Astrocyte of the cerebellum (primary cell): ENCODE data around the gene REC114.

Experiments used
- DNase-seq: peaks from one replicate; pipeline ENCODE4 v3.0.0-alpha.2; 2011; ENCODE audit warnings: low read depth
- H3K4me3 ChIP-seq: 2 replicates; pipeline ENCODE4 v1.5.1; 2011; ENCODE audit warnings: mild to moderate bottlenecking, low read depth, low read length, moderate library complexity
- CTCF ChIP-seq: IDR thresholded peaks from 2 replicates; pipeline ENCODE4 v1.5.1; 2012; ENCODE audit warnings: low read length, low read depth, moderate library complexity, mild to moderate bottlenecking; ENCODE audit errors: missing control alignments
- in situ Hi-C: cut with HindIII; loops from 2 replicates; pipeline ENCODE4 v1.10.0; 2017; ENCODE audit warnings: low sequenced_read_pairs

Gene REC114

GRCh38 chr15:73598530-73599160, 155.7 kb downstream of the REC114 start:
- TF ChIP-seq CTCF = no peak
- in situ Hi-C loops = no loop called here

GRCh38 chr15:73599934-73600333, 157.0 kb downstream of the REC114 start:
- in situ Hi-C loops = no loop called here
- DNase-seq = no peak
- no peak overlapping the region for H3K4me3 ChIP-seq
- no peak for TF ChIP-seq CTCF

More at GRCh38 chr15:73598530-73599160, 155.7 kb downstream of the REC114 start:
- no peak for DNase-seq
- H3K4me3 ChIP-seq = no peak overlapping the region

GRCh38 chr15:73600413-73601335, 157.7 kb downstream of the REC114 start:
- no peak for TF ChIP-seq CTCF

GRCh38 chr15:73601451-73602445, 158.8 kb downstream of the REC114 start:
- no peak for TF ChIP-seq CTCF
- peak; percentile 19 for DNase-seq
- in situ Hi-C loops = no loop called here
- no peak overlapping the region for H3K4me3 ChIP-seq

More at GRCh38 chr15:73600413-73601335, 157.7 kb downstream of the REC114 start:
- H3K4me3 ChIP-seq = no peak overlapping the region
- DNase-seq = no peak
- in situ Hi-C loops = no loop called here

GRCh38 chr15:73602446-73602843, 159.5 kb downstream of the REC114 start:
- in situ Hi-C loops = no loop called here
- H3K4me3 ChIP-seq = no peak overlapping the region
- DNase-seq = no peak
- no peak for TF ChIP-seq CTCF

GRCh38 chr15:73602992-73603391, 160.0 kb downstream of the REC114 start:
- DNase-seq = no peak
- H3K4me3 ChIP-seq = no peak overlapping the region
- TF ChIP-seq CTCF = no peak
- in situ Hi-C loops = no loop called here
